Stimulated activated memory B cell treated with anti-CD40 and anti-IgM and Interleukin-4, amounts not matched to agents 10 μg/mL and 1 μg/mL and 100 μg/mL, for 72 hours (primary cell): ENCODE results near the gene ANO3.
"Not testable (repeated sequence)": the region's sequence is repeated elsewhere in the genome, so short reads cannot be mapped to it uniquely, and the experiment has no call there.

Experiments
- ATAC-seq: fragments of 150-1000 bp; cut with Tn5 transposase; 2 replicates; pipeline ENCODE4 v1.10.0; 2021
- H3K27ac Mint-ChIP-seq: one replicate; pipeline ENCODE4 v1.8.0; 2022; ENCODE audit warnings: mild to moderate bottlenecking, mixed read lengths
- H3K27me3 Mint-ChIP-seq: one replicate; pipeline ENCODE4 v1.8.0; 2022; ENCODE audit warnings: mixed read lengths
- H3K36me3 Mint-ChIP-seq: one replicate; pipeline ENCODE4 v1.8.0; 2022; ENCODE audit warnings: mixed read lengths
- H3K4me1 Mint-ChIP-seq: one replicate; pipeline ENCODE4 v1.8.0; 2022; ENCODE audit warnings: mixed read lengths
- H3K4me3 Mint-ChIP-seq: one replicate; pipeline ENCODE4 v1.8.0; 2022; ENCODE audit warnings: mild to moderate bottlenecking, moderate library complexity, mixed read lengths
- H3K9me3 Mint-ChIP-seq: one replicate; pipeline ENCODE4 v1.8.0; 2022; ENCODE audit warnings: mixed read lengths

Gene ANO3

DNA sequence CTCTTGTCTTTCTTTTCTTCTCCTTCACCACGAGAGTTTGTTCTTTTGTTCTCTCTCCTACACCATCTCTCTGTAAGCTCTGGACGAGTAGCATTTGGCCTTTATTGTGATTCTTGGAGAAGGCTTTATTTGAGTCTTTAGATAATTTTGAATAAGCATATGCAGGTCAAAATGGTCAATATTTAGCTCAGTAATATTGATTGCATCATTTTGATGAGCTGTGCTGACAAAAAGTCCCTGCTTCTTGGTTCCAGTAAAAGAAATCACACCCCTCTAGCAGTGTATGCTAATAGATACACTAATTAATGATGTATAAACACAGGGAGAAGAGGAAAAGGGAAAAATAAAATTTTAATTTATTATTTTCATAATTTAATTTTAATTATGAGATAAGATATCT is 266.0 kb downstream of the ANO3 start:
- Mint-ChIP-seq H3K4me3 (no peak overlapping the region), H3K27me3 (no peaks in the 10 kb centered on the region), H3K9me3 (peaks cover 11% of the 10 kb centered on the region), H3K4me1 (no peaks in the 10 kb centered on the region), H3K36me3 (no peaks in the 10 kb centered on the region), H3K27ac (no peak overlapping the region)
- ATAC-seq, result no peak

DNA sequence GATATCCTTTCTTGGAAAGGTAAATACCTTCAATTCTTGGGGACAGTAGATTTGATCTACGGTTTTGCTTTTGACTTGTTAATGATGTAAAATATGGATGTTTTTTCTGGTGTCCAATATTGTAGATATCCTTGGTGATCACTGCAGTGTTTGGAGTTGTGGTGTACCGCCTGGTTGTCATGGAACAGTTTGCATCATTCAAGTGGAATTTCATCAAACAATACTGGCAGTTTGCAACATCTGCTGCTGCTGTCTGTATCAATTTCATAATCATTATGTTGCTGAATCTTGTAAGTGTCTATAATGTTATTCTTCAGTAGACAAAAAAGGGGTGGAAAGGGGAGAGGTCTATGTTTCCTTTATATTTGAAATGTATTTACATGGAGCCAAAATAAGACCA is 267.5 kb downstream of the ANO3 start:
- H3K27ac Mint-ChIP-seq, result no peak overlapping the region
- no peaks in the 10 kb centered on the region for H3K27me3 Mint-ChIP-seq
- peaks cover 14% of the 10 kb centered on the region for H3K9me3 Mint-ChIP-seq
- no peak overlapping the region for H3K4me3 Mint-ChIP-seq
- H3K4me1 Mint-ChIP-seq, result no peaks in the 10 kb centered on the region
- H3K36me3 Mint-ChIP-seq, result no peaks in the 10 kb centered on the region
- no peak for ATAC-seq

DNA sequence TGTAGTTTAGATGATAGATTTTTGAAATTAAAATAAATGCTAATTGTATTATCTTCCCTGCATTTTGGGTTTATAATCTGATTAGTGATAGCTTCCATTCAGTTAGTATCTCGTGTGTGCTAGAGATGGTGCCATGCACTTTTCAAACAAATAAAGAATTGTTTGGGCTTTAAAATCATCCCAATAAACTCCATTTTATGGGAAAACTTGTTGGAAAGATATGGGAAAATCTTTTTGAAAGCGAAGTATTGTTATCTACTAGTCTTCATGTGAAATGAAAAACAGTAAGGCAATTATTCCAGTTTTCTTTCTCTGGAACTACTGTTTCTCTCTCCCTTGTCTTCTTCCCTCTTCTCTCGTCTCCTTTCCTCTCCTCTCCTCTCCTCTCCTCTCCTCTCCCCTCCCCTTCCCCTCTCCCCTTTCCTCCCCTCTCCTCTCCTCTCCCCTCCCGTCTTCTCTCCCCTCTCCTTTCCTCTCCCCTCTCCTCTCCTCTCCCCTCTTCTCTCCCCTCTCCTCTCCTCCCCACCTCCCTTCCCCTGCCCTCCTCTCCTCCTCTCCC is 268.0 kb downstream of the ANO3 start:
- Mint-ChIP-seq H3K4me3 (no peak overlapping the region), H3K27ac (no peak overlapping the region), H3K27me3 (no peaks in the 10 kb centered on the region), H3K4me1 (no peaks in the 10 kb centered on the region), H3K9me3 (peaks cover 14% of the 10 kb centered on the region), H3K36me3 (no peaks in the 10 kb centered on the region)
- no peak for ATAC-seq

DNA sequence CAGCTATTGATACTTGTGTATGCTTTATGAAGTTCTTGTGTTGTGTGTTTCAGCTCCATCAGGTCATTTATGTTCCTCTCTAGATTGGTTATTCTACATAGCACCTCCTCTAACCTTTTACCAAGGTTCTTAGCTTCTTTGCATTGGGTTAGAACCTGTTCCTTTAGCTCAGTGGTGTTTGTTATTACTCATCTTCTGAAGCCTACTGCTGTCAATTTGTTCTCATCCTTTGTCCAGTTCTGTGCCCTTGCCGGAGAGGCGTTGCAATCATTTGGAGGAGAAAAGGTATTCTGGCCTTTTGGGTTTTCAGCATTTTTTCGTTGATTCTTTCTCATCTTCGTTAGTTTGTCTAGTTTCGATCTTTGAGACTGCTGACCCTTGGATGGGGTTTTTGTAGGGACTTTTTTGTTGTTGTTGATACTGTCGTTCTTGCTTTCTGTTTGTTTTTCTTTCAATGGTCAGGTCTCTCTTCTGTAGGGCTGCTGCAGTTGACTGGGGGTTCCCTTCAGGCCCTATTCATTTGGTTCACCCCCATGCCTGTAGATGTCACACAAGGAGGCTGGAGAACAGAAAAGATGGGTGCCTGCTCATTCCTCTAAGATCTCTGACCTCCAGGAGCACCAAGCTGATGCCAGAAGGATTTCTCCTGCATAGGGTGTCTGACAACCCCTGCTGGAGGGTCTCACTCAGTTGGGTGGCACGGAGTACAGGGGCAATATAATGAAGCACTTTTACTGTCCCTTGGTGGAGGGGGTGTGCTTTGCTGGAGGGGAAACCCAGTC is 276.0 kb downstream of the ANO3 start:
- ATAC-seq, result peak; percentile 8
- H3K4me1 Mint-ChIP-seq, result no peaks in the 10 kb centered on the region
- no peaks in the 10 kb centered on the region for H3K36me3 Mint-ChIP-seq
- H3K4me3 Mint-ChIP-seq, result no peak overlapping the region
- no peak overlapping the region for H3K27ac Mint-ChIP-seq
- peaks cover 17% of the 10 kb centered on the region for H3K9me3 Mint-ChIP-seq
- no peaks in the 10 kb centered on the region for H3K27me3 Mint-ChIP-seq

DNA sequence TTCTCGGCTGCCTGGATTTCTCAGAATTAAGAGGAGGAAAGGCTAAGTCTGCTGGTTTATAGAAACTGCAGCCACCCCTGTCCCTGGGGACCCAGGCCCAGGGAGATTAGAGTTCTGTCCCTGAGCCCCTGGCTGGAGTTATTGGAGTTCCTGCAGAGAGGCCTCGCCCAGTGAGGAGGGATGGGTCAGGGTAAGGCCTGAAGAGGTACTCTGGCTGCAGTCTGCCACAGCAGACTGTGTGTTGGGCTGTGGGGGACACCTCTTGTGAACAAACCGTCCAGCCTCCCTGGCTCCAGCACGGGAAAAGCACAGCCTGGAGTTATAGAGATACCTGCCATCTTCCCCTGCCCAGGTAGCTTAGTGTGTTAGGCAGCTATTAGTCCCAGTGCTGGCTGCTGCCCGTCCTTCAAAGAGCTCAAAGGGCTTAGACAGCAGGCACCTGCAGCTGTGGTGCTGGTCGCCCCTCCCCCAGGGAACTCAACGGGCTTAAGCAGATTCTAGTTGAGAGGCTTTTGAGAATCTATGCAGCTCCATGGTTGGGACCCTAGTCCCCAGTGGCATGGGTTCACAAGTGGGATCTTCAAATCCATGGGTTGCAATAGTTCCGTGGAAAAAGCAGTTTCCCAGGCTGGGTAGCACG is 276.7 kb downstream of the ANO3 start:
- H3K4me3 Mint-ChIP-seq, result no peak overlapping the region
- H3K36me3 Mint-ChIP-seq, result no peaks in the 10 kb centered on the region
- no peak for ATAC-seq
- peaks cover 22% of the 10 kb centered on the region for H3K9me3 Mint-ChIP-seq
- no peaks in the 10 kb centered on the region for H3K27me3 Mint-ChIP-seq
- H3K4me1 Mint-ChIP-seq, result no peaks in the 10 kb centered on the region
- H3K27ac Mint-ChIP-seq, result no peak overlapping the region

DNA sequence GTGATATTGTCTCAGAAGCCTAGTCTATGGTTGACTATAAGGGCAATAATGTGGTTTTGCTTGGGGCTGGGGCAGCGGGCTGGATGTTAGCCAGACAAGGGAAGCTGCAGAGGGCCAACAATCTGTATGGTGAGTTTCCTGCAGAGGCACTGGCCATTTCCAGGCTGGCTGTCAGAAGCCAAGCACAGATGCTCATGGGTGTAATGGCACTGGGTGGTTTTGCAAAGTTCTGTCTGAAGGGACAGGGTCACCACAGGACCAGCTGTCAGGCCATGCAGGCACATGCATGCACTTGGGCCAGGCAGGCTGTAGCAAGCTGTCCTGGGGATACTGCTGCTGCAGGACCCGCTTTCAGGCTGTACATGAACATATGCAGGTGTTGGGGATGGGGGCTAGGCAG is 281.8 kb downstream of the ANO3 start:
- no peaks in the 10 kb centered on the region for H3K36me3 Mint-ChIP-seq
- H3K4me1 Mint-ChIP-seq, result no peaks in the 10 kb centered on the region
- H3K27ac Mint-ChIP-seq, result no peak overlapping the region
- H3K27me3 Mint-ChIP-seq, result no peaks in the 10 kb centered on the region
- ATAC-seq, result no peak
- no peak overlapping the region for H3K4me3 Mint-ChIP-seq
- H3K9me3 Mint-ChIP-seq, result peaks cover 12% of the 10 kb centered on the region

DNA sequence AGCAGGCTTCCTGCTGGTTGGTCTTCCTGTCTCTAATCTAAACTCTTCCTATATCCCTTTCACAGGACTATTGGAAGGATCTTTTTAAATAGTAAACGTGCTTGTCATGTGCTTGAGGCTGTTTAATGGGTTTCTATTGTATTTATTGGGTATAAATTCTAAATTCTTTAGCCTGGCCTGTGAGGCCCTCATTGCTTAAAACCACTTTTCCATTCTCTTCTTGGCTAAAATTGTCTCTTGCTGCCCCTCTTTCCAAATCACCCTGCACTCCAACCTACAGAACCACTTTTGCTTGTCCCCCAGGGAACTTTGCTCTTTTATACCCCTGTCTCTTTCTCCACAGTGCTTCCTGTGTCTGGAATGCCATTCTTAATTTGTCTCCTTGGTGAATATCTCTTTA is 286.5 kb downstream of the ANO3 start:
- Mint-ChIP-seq H3K4me3 (no peak overlapping the region), H3K36me3 (no peaks in the 10 kb centered on the region), H3K27ac (no peak overlapping the region), H3K27me3 (no peaks in the 10 kb centered on the region), H3K9me3 (peaks cover 5% of the 10 kb centered on the region), H3K4me1 (no peaks in the 10 kb centered on the region)
- ATAC-seq, result no peak

DNA sequence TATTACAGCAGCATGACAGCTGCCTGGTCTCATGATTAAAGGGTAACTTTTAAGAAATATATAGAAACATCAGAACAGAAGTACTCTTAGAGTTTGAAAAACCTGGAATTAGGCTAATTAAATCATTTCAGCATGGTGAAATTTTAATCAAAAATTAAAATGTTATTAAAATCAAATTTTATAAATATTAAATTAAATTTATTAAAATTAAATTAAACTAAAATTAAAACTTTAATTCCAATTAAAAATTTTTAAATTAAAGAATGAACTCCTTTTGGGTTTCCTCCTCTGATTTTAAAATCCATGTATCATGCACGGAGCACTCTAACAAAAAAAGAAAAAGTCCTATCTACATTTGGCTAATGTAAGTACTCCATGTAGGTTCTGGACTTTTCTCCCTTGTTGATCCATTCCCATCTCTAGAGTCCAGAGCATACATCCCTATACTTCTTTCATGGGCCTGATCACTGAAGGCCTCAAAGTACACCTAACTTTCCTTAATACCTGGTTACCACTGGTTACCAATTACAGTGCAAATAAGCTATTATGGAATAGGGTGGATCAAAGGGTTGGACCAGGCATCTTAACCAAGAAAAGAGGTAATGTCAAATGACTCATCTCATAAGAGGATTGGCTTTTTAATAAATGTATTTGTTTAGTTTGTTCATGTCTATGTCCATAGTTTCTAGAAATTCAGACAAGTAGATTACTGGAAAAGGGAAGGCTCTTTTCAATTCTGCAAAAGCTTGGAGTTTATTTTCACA is 288.5 kb downstream of the ANO3 start:
- H3K4me3 Mint-ChIP-seq, result no peak overlapping the region
- no peaks in the 10 kb centered on the region for H3K36me3 Mint-ChIP-seq
- no peaks in the 10 kb centered on the region for H3K27me3 Mint-ChIP-seq
- H3K4me1 Mint-ChIP-seq, result no peaks in the 10 kb centered on the region
- no peak for ATAC-seq
- peaks cover 3% of the 10 kb centered on the region for H3K9me3 Mint-ChIP-seq
- H3K27ac Mint-ChIP-seq, result no peak overlapping the region

DNA sequence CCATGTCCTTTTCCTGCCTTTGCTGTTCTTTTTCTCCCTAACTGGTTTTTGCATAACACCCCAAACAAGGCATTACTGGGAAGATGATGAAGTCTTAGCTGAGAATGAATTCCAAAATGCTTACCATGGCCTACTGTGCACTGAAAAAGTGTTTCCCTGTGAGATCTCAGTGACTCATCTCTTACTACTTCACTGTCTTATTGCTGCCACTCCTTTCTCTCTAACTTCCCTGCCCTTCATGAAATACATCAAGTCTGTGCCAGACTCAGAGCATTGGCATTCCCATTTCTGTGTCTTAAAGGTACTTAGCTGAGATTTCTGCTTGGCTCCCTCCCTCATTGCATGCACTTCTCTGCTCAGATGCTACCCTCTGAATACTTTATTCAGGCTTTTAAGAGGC is 289.2 kb downstream of the ANO3 start:
- Mint-ChIP-seq H3K27ac (no peak overlapping the region), H3K4me3 (no peak overlapping the region), H3K36me3 (no peaks in the 10 kb centered on the region), H3K27me3 (no peaks in the 10 kb centered on the region), H3K4me1 (no peaks in the 10 kb centered on the region), H3K9me3 (peaks cover 3% of the 10 kb centered on the region)
- ATAC-seq, result no peak

DNA sequence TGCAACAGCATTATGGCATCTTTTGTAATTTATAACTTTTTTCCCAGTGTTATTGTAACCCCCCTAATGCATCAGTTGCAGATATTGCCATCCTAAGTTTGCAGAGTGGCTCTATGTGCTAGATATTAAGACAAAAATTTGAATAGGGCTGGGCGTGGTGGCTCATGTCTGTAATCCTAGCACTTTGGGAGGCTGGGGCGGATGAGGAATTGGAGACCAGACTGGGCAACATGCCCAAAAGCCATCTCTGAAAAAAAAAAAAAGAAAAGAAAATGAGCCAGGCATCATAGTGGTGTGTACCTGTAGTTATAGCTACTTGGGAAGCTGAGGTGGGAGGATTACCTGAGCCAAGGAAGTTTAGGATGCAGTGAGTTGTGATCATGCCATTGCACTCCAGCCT is 290.3 kb downstream of the ANO3 start:
- H3K27ac Mint-ChIP-seq, result no peak overlapping the region
- no peak overlapping the region for H3K4me3 Mint-ChIP-seq
- ATAC-seq, result no peak
- H3K9me3 Mint-ChIP-seq, result peaks cover under 1% of the 10 kb centered on the region
- H3K4me1 Mint-ChIP-seq, result no peaks in the 10 kb centered on the region
- H3K36me3 Mint-ChIP-seq, result no peaks in the 10 kb centered on the region
- no peaks in the 10 kb centered on the region for H3K27me3 Mint-ChIP-seq

DNA sequence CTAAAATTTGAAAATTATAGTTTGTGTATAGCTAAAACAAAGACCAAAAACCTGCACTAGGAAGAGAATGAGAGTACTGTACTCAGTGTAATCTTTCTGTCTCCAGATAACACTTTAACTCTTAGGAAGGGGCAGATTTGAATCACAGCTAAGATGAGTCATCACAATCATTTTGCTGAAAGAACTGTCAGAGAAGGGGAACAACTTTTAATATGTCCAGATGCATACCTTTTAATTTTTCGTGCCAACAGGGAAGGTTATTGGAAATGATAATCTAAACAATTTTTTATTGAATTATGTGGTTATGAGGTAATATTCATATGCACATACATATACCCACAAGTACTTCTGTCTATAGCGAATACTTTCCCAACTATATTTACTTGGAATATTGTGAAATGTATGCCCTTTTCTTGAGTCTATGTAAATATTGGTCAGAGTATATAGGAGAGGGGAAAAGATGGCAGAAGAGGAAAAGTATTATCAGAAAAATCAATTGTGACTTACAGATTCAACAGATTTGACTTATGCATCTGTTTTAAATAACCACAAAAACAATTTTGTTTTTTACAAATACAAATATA is 291.2 kb downstream of the ANO3 start:
- H3K27ac Mint-ChIP-seq, result no peak overlapping the region
- H3K4me1 Mint-ChIP-seq, result no peaks in the 10 kb centered on the region
- H3K4me3 Mint-ChIP-seq, result no peak overlapping the region
- no peaks in the 10 kb centered on the region for H3K9me3 Mint-ChIP-seq
- H3K27me3 Mint-ChIP-seq, result no peaks in the 10 kb centered on the region
- no peaks in the 10 kb centered on the region for H3K36me3 Mint-ChIP-seq
- no peak for ATAC-seq

DNA sequence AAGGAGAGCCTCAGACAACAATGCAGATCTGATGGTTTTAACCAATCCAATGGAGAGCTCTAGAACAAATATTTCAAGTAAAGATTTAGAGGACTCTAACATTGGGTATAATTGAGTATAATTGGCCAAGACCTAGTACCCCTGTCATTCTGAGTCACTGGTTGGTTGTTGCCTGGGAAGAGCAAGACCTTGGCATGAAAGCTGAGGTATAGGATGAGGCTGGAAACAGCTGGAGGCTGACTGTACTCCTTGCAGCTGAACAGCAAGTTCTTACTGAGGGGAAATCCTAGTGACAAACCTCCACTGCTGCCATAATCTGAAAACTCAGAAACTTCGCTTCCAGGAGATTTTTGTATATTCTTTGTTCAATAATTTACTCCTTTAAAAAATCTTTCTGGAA is 294.4 kb downstream of the ANO3 start:
- no peaks in the 10 kb centered on the region for H3K36me3 Mint-ChIP-seq
- no peaks in the 10 kb centered on the region for H3K27me3 Mint-ChIP-seq
- H3K4me1 Mint-ChIP-seq, result no peaks in the 10 kb centered on the region
- H3K4me3 Mint-ChIP-seq, result no peak overlapping the region
- no peak for ATAC-seq
- H3K9me3 Mint-ChIP-seq, result no peaks in the 10 kb centered on the region
- H3K27ac Mint-ChIP-seq, result no peak overlapping the region

DNA sequence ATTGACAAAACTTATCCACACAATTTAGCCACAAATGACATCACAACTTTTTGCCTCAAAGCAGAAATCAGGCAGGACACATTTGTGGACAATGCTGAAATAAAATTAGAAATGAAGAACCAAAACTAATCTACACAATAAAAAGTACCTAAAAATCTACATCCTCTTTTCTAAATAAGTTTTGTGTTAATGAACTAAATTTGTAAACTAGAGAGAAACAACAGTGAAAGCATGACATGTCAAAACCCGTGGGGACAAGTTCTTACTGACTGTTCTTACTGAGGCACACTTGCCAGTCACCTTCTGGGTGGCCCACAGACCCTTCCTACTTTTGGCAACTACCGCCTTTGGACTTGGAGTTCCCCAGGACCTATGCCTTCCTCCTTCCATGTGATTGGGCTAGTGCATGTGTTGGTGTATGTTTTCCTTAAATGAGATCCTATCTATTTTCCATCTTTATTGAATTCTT is 300.8 kb downstream of the ANO3 start:
- Mint-ChIP-seq H3K4me1 (no peaks in the 10 kb centered on the region), H3K27ac (no peak overlapping the region), H3K4me3 (no peak overlapping the region), H3K9me3 (no peaks in the 10 kb centered on the region), H3K36me3 (no peaks in the 10 kb centered on the region), H3K27me3 (no peaks in the 10 kb centered on the region)
- no peak for ATAC-seq

DNA sequence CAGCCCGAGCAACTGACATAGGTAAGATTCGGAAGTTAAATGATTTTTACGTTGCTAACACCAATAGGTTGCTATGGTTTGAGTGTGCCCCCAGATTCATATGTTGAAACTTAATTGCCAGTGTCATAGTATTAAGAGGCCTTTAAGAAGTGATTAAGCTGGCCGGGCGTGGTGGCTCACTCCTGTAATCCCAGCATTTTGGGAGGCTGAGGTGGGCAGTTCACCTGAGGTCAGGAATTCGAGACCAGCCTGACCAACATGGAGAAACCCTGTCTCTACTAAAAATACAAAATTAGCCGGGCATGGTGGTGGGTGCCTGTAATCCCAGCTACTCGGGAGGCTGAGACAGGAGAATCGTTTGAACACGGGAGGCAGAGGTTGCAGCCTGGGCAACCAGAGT is 311.4 kb downstream of the ANO3 start:
- not testable (repeated sequence) for H3K27me3 Mint-ChIP-seq, H3K4me3 Mint-ChIP-seq, H3K9me3 Mint-ChIP-seq, H3K36me3 Mint-ChIP-seq, ATAC-seq, H3K4me1 Mint-ChIP-seq, H3K27ac Mint-ChIP-seq

DNA sequence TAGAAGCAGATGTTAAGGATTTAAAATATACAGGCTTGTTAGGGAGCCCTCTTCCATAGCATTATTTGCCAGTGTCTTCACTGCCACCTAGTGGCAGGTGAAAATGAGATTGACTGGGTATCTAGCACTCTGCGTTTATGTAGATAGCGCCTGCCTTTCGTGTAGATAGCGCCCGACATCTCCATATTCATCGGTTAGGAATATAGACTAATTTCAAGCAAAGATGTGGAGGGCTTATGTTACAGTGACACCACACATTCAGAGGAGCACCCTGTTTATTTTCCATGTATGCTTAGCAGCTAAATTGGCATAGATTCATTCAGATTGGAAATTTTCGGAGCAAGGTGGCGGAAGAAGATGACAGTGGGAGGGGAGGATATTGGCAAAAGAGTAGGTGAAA is 318.0 kb downstream of the ANO3 start:
- H3K36me3 Mint-ChIP-seq, result no peaks in the 10 kb centered on the region
- H3K4me3 Mint-ChIP-seq, result no peak overlapping the region
- no peaks in the 10 kb centered on the region for H3K27me3 Mint-ChIP-seq
- peaks cover 3% of the 10 kb centered on the region for H3K9me3 Mint-ChIP-seq
- H3K27ac Mint-ChIP-seq, result no peak overlapping the region
- no peaks in the 10 kb centered on the region for H3K4me1 Mint-ChIP-seq
- no peak for ATAC-seq
